Urothelium cell line (cell line): ENCODE measurements around the gene TMEM69.
A peak's percentile ranks its signal among the peaks of the same experiment; 100 is the strongest.

Experiments
- DNase-seq: peaks from one replicate; pipeline ENCODE4 v3.0.0; 2011; ENCODE audit warnings: low spot score, mixed read lengths
- FAIRE-seq: peaks from 2 replicates; lab custom pipeline; 2011; peaks lifted over from hg19 to GRCh38; lab: Jason Lieb, UNC

The TMEM69 gene, protein sequence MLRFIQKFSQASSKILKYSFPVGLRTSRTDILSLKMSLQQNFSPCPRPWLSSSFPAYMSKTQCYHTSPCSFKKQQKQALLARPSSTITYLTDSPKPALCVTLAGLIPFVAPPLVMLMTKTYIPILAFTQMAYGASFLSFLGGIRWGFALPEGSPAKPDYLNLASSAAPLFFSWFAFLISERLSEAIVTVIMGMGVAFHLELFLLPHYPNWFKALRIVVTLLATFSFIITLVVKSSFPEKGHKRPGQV

DNA sequence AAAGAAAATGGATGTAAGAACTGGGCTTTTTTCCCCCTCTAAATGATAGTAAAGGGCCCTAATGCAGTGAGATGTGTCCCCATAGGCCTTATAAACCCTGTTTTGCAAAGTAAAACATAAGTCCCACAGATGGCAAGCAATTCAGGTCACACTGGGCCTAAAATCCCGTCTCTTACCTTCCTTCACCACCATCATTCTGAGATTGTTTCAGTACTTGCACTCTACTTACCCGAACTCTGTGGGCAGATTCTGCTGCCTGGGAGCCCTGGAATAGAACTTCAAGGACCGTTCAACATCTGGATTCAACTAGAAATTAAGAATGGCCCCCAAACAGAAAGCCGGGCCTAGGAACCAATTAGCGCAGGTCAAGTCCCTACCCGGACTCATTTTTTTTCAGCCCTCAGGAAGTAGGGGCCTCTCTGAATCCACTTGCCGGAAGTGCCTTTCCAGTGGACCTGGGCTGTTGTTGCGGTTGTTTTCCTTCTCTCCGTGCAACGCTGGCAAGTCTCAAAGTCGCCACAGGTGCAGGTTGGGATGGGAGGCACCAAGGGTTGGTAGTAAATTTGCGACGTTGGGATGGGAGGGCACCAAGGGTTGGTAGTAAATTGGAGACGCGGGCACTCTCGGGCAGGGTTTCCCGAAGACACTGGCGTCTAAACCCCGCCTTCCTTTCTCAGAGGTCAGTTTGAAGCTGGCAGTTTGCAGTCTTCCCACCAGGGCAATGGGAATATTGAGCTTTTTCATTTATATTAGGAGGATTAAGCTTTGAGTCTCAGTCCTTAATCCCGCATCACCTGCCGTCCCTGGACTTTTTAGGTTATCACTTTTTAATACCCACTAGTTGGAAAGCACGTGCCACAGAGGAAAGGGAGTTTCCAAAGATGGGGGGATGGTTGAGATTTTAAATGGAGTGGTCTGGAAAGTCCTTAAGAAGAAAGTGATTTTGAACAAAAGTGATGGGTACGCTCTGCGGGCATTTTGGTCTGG lies at the start of gene TMEM69:
TMEM69 (plus strand) TSS at position 428 of the 987 bp plus-strand sequence. CDS start 2,888 bp downstream, outside the sequence.
- DNase-seq (peak; percentile 87), FAIRE-seq (no peak)

DNA sequence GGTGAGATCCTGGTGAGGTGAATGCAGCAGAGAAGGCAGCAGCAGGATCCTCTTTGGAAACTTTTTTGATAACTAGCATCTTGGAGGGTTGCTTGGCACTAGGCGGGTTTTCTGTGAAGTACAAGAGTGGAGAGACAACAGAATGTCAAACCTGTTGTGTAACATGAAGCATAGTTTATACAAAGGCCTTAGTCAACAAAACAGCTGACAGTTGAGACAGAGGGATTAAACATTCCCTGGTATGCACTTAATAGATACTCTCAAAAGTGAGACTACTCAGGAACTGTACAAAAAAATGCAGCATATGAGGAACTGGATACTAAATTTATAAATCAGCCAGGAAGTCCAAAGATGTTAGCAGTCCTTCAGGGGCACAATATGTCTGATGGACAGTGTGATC lies 47.7 kb upstream of the TMEM69 start:
- no peak for FAIRE-seq

DNA sequence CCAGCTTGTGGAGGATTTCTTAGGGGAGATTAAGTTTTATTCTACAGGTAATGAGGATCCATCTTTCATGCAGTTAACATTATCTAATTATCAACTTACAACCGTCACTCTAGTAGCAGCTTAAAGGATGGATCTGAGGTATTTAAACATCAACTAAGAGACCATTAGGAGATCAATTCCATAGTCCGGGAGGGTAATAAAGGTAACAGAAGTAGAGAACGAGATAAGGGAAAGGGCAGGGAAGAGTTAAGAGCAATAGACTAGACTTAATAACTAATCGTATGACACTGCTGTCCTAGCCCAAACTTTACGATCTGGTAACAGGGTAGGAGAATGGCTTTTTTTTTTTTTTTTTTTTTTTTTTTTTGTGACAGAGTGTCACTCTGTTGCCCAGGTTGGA lies 44.7 kb upstream of the TMEM69 start:
- DNase-seq, result no peak
- no peak for FAIRE-seq

More for the DNA sequence above, 47.7 kb upstream of the TMEM69 start:
- DNase-seq, result no peak

DNA sequence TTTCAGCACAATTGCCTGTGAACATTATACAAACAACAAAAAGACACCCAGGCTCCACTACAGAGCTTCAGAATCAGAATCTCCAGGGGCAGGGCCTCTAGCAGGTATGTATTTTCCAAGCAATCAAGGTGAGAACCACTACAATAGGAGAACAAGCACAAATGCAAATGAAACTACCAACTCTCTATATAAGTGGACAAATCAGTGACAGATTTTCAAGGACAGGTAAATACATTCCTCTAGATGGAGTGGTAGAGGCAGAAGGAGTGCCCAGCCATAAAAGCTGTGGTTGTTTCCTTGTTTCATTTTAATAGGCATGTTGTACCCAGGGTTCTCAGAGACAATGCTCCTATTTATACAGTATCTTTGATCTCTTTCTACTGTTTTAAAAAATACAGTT lies 44.0 kb upstream of the TMEM69 start:
- FAIRE-seq (no peak), DNase-seq (peak; percentile 13)

DNA sequence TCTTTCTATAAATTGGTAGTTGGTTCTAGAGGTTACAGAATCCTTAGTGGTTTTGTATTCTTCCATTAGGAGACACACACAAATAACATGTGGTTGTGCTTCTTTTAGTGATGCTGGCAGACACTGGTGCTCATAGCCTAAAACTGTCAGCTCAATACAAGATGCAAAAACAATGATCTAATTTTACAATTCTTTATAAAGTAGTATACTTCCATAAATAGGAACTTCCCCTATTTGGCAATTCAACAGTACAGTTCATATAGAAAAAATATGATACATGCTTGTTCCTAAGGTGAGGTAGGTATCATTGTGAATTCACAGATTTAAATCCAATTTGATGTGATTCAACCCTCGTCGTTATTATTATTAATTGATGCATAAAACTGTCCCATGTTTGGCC lies 43.3 kb upstream of the TMEM69 start:
- FAIRE-seq, result no peak

DNA sequence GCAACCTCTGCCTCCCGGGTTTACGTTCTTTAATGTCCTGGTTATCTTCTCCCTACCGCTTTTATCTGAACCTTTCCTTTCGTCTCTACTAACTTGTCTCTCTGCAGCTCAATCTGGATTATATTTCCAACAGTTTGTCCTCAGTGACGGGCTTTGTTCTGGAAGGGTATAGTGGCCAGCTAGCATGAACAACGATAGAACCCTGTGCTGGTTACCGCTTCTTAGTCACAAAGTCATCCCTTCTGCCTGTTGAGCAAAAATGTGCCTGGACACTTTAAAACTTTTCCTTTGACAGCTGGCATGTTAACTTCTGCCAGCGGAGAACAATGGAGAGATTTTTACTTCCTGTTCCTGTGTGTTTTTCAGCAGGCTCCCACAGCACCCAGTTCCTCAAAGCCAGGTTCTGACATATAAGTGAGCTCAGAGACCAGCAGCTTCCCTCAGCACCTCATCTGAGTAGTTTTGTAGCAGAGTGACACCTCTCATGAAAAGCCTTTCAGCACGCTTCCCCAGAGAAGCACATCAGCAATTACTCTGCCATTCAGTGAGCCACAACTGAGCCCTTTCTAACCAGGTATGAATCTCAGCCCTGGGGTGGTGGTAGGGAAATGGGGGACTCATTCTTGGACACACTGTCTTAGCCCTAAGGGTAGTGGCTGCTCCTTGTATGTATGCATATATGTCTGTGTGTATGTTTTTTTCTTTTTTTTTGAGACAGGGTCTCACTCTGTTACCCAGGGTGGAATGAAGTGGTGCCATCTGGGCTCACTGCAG lies 40.5 kb upstream of the TMEM69 start:
- DNase-seq, result no peak
- no peak for FAIRE-seq

More for the DNA sequence above, 43.3 kb upstream of the TMEM69 start:
- DNase-seq, result no peak

DNA sequence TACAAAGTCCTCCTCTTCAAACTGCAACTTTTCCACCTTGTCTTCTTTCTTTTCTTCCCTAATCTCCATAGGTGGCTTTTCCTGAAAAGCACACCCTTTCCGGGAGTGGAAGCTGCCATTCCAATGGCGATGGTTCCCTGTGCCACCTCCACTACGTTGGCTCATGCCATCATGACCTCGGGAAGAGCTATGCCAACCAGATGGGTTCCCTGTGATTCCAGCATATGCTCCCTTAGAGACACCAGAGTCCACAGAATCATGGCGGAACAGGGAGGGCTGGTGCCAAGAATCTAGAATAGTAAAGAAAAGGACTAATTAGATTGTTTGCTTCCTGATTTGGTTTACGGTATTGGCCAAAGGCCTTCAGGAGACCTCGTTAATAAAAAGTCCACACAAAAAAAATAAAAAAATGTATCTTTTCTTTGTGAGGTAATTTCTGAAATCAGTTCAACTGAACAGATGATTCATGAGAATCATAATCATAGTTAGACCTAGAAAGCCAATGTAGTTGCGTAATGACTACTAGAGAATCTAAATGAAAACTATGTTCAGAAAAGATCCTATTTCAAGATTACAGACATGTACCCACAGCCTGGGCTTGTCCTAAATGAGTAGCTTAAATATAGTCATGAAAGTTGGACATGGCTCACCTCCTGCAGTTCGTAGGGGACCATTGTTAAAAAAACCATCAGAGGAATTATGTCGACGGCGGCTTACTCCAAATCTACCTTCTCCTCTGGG lies 33.3 kb upstream of the TMEM69 start:
- FAIRE-seq, result no peak
- no peak for DNase-seq

DNA sequence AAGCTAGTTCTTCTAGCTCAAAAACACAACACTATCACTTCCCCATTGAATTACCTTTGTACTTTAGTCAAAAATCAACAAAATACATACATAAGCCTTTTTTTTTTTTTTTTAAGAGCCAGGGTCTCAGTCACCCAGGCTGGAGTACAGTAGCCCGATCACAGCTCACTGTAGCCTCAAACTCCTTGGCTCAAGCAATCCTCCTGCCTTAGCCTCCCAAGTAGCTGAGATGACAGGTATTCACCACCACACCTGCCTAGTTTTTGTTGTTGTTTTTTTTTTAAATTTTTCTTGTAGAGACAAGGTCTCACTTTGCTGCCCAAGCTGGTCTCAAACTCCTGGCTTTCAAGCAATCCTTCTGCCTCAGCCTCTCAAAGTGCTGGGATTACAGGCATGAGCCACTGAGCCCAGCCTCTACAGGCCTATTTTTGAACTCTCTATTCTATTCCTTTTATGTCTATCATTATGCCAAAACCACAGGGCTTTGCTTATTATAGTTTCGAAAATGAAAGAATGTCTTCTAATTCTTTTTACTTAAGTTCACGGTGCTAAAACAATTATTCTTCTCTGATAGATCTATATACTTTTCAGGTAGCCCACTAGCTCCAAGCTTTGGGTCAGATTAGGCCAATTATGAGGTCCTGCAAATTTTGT lies 31.3 kb upstream of the TMEM69 start:
- FAIRE-seq (no peak), DNase-seq (no peak)

DNA sequence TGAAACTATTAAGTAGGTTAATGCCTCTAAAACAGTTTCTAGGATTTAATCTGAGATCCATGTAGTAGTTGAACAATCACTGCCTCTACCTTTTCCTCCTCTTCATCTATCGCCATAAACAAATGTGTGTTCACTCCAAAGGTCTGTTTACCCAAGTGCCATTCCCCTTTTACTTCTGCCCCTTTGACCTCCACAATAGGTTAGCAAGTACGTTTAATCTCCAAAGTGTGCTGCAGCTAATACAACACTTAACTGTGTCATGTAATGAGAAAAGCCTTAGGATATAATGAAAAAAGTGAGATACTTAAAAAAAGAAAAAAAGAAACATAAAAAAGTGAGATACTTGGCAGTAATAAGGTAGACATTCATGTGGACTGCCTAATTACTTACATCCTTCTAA lies 29.8 kb upstream of the TMEM69 start:
- DNase-seq (no peak), FAIRE-seq (no peak)

DNA sequence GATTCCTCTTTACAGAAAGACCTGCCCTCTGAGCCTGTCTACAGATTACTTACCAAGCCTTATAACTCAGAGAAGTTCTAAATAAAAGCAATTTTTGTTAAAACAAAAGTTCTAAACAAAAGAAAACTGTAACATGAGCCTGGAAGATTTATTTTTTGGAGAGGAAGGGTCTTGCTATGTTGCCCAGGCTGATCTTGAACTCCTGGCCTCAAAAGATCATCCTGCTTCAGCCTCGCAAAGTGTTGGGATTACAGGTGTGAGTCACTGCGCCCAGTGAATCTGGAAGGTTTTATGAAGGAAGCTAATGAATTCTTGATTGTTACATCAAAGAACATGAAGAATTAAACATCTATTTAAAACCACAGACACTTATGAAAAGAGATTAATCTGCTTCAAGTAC lies 28.8 kb upstream of the TMEM69 start:
- FAIRE-seq (no peak), DNase-seq (no peak)

DNA sequence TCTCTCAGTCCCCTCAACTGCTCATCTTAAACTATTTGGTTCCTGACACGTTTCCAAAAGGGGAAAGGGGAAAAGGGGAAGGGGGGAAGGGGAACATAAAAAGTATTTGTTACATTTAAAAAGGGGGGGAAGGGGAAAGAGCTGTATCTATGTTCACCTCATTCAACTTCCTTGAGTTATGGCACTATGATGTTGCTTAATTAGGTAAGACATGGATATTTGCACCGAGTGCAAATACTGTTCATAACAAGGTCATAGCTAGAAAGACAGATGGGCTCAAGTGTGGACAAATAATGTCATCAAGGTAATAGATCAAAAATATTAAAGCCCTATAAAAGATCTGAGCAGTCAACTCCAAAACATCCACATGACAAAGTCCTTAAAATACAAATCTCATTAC lies 27.6 kb upstream of the TMEM69 start:
- FAIRE-seq (no peak), DNase-seq (no peak)

DNA sequence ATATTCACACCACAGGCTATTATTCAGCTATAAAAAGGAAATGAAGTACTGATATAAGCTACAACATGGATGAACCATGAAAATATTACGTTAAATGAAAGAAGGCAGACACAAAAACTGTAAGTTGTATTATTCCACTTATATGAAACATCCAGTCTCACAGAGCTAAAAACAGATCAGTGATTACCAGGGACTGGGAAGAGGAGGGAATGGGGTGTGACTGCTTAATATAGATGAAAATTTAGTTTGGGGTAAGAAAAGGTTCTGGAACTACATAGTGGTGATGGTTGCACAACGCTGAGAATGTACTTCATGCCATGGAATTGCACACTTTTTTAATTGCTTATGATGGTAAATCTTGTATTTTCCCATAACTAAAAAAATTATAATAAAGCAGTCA lies 21.1 kb upstream of the TMEM69 start:
- DNase-seq (no peak), FAIRE-seq (no peak)

DNA sequence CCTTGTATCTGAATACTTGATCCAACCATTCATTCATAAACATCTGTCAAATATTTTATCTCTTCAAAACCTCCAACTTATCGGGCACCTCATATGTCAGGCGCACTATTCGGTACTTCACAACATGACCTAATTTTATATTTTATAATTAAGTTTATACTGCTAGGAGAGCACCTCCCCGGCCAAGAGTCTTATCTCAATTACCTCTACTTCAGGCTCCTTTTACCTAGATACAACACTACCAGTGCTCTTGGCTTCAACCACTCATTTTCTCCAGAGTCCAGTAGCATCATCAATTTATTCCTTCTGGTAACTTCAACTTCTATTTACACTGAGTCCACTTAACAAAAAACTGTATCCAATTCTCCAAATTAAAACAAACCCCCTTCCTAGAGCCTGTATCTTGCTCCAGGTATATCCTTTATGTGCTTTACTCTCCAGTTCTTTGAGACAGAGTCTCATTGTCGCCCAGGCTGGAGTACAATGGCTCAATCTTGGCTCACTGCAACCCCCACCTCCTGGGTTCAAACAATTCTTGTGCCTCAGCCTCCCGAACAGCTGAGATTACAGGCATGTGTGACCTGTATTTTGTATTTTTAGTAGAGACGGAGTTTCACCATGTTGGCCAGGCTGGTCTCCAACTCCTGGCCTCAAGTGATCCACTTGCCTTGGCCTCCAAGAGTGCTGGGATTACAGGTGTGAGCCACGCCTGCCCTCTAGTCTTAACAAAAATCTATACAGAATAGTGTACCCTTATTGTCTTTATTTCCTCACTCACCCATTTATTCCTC lies 20.5 kb upstream of the TMEM69 start:
- FAIRE-seq, result no peak
- DNase-seq, result no peak

DNA sequence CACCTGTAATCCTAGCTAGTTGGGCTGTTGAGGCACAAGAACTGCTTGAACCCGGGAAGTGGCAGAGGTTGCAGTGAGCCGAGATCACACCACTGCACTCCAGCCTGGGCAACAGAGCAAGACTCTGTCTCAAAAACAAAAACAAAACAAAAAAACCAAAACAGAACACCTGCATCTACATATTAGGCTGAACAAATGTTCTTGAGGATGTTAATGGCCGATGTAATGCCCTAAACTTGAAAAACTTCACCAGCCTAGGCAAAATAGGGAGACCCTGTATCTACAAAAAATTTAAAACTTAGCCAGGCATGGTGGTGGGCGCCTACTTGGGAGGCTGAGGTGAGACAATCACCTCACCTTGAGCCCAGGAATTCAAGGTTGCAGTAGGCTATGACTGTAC lies 19.5 kb upstream of the TMEM69 start:
- FAIRE-seq (no peak), DNase-seq (no peak)

DNA sequence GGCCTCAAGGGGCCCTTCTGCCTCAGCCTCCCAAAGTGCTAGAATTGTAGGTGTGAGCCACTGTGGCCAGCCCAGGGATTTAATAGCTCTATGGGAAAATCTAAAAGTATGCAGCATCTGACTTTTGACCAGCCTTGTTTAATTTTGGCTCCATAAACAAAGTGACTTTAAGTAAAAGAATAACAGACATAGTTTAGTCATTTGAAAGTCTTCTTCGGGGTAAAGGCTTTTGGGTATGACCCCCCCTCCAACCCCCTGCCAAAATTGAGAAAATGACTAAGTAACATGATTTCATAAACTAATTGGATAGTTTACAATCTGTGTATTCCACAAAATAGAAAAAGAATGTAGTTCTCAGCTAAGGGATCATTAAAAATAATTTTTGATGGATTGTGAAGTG lies 18.6 kb upstream of the TMEM69 start:
- DNase-seq, result no peak
- no peak for FAIRE-seq

DNA sequence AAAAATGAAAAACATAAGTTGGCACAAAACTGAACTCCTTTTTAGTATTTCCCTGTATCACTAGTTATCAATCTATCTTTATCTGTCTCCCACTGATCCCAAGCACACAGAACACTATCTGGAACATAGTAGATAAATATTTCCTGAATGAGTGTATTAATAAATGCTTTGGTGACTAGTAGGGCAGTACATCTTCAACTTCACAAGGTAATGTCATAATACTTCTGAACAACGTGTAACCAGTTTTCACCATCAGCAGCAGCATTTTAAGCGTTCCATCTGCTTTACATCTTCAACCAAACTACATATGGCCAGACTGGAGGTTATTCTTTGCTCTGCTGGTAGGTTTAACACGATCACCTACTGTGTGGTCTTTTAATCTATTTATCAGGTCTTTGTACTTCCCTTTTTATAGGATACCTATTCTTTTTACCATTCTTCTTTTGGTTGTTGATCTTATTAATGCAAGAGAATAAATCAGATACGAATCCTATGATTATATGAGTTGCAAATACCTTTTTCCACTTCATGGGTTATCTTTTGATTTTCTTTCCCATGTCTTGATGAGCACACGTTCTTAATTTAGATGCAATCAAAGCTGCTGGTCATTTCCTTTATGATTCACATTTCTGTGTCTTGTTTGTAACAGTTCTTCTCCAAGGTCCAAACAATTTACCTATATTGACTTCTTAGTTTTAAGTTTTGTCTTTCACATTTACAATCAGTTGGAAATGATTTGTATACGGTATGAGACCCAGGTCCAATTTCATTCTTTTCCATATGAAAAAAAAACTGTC lies 17.9 kb upstream of the TMEM69 start:
- no peak for DNase-seq
- FAIRE-seq, result no peak

DNA sequence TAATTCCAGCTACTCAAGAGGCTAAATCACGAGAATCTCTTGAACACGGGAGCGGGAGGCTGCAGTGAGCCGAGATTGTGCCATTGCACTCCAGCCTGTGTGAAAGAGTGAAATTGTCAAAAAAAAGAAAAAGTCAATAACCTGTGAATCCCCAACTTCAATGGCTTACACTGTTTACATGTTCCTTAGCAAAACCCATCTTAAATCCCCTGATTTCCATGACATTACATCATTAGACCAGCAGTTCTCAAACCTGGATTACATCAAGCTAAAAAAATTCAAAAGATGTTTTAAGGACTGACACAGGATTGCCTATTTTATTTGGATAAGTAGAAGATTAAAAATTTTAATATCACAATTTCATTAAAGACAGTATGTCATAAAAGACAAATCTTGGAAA lies 14.0 kb upstream of the TMEM69 start:
- DNase-seq (no peak), FAIRE-seq (no peak)

DNA sequence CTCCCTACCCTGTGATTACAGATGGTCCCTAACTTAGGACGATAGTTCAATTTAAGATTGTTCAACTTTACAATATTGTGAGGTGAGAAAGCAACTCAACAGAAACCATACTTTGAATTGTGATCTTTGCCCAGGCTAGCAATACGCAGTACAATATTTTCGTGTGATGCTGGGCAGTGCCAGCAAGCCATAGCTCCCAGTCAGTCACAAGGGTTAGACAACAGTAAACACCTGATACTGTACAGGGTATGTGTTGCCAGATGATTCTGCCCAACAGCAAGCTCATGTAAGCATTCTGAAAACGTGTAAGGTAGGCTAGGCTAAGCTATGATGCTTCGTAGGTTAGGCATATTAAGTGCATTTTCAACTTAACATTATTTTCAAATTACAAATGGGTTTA lies 13.5 kb upstream of the TMEM69 start:
- no peak for DNase-seq
- FAIRE-seq, result no peak
